Measurements from ENCODE around the gene ANKDD1B. TPM values are rescaled to one million over a fixed set of nuclear protein-coding genes. Genes with fewer than 3 reads are reported as not detected.

ANKDD1B gene
- total and polyA plus RNA-seq, 9 of the 15 experiments (the other 6 are each of a cell fraction or from before 2014, with no cell fraction given) = 0.04 to 0.29 (median 0.18) TPM; not detected in 1

DNA sequence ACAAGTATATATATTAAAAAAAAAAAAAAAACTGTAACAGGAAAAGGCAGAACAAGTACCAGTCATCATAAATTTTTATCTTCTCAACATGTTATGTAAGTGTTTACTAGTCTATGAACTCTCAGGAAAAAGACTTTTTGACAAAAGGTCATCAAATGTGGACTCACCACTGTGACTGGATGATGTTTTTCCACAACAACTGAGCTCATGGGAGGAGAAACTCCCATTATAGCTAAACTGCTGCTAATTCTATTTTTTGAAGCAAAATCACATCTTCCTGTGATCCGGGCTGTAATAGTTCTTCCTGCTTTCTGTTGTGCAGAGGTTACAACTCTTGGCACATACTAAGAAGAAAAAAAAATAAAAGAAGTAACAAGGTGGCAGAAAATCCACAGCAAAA, 66.4 kb downstream of the ANKDD1B start:
- Histone ChIP-seq H3K4me2 (ENCODE audit: insufficient read depth, low read length) (no peak overlapping the region), H4K20me1 (replicated peaks; ENCODE audit: control insufficient read depth, insufficient read depth, low read length) (no peaks in the 10 kb centered on the region), H3K36me3 (ENCODE audit: control insufficient read depth, insufficient read depth, low read length) (peaks cover 38% of the 10 kb centered on the region; the same call in 2 of the 3 replicates), H3K4me1 (replicated peaks in 1 of 2; ENCODE audit: control insufficient read depth in 2 of 2, insufficient read depth in 2 of 2, low read length in 2 of 2) (no peaks in the 10 kb centered on the region), H3K9me3 (replicated peaks; ENCODE audit: control insufficient read depth, insufficient read depth, low read depth, low read length) (no peaks in the 10 kb centered on the region), H3K27me3 (ENCODE audit: control insufficient read depth in 2 of 2, insufficient read depth in 2 of 2, low read length in 2 of 2) (no peaks in the 10 kb centered on the region), H3K9ac (ENCODE audit: insufficient read depth in 1 of 2, low read depth in 2 of 2, low read length in 2 of 2) (no peak overlapping the region), H3K9me1 (ENCODE audit: control insufficient read depth, insufficient read depth, low read length) (no peaks in the 10 kb centered on the region), H3K4me3 (no peak overlapping the region), H3K27ac (ENCODE audit: extremely low read depth, low read depth, low read length) (no peak overlapping the region), H3K79me2 (ENCODE audit: control insufficient read depth, insufficient read depth, low read length) (no peaks in the 10 kb centered on the region), H2AFZ (ENCODE audit: low read depth, low read length) (no peak overlapping the region)
- no peak for DNase-seq (ENCODE audit: extremely low read depth in 1 of 4, low spot score in 3 of 4)
- no TSS peak for BruUV-seq (replicated peaks)
- no peak for ATAC-seq
- in situ Hi-C loops (cut with MboI) = no loop called here
- FAIRE-seq = peak; percentile 61
- POLR2A ChIA-PET = no interaction called here
- no peak for TF ChIP-seq NBN (IDR thresholded peaks at IDR 0.05; ENCODE audit: low read depth)
- TF ChIP-seq, protein P1, sequence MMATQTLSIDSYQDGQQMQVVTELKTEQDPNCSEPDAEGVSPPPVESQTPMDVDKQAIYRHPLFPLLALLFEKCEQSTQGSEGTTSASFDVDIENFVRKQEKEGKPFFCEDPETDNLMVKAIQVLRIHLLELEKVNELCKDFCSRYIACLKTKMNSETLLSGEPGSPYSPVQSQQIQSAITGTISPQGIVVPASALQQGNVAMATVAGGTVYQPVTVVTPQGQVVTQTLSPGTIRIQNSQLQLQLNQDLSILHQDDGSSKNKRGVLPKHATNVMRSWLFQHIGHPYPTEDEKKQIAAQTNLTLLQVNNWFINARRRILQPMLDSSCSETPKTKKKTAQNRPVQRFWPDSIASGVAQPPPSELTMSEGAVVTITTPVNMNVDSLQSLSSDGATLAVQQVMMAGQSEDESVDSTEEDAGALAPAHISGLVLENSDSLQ (IDR thresholded peaks at IDR 0.05) = no peak
- no peak for TF ChIP-seq SUPT5H (IDR thresholded peaks at IDR 0.05)
- intact Hi-C loops (cut with micrococcal nuclease) = no loop called here
- 100% methylated on average over 1 of the region's 1 CpG for WGBS (ENCODE audit: insufficient coverage, low coverage, missing lambda C conversion rate)
- CTCF ChIA-PET (ENCODE audit: low intra/inter-chr PET ratio) = no interaction called here

DNA sequence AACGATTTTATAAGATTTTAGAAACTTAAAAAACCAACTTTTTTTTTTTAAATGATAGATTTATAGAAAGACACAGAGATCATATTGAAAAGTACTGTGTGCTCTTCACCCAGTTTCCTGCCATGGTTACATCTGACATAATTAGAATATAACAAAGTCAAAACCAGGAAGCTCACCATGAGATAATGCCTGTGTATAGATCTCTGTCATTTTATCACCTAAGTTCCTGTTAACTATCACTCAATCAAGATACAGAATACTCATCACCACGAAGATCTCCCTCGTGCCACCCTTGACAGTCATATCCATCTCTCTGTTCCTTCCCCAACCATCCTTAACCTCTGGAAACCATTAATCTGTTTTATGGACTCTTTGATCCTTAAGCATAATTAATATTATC, 66.9 kb downstream of the ANKDD1B start:
- H3K4me3 ChIP-seq = no peak overlapping the region
- no peaks in the 10 kb centered on the region for H3K4me1 ChIP-seq (replicated peaks in 1 of 2; ENCODE audit: control insufficient read depth in 2 of 2, insufficient read depth in 2 of 2, low read length in 2 of 2)
- POLR2A ChIA-PET = no interaction called here
- H3K27me3 ChIP-seq (ENCODE audit: control insufficient read depth in 2 of 2, insufficient read depth in 2 of 2, low read length in 2 of 2) = no peaks in the 10 kb centered on the region
- TF ChIP-seq TSC22D4 (tag; IDR thresholded peaks at IDR 0.05) (no peak), PTBP1 (IDR thresholded peaks at IDR 0.05; ENCODE audit: low read depth, low read length) (no peak), SRSF1 (IDR thresholded peaks at IDR 0.05; ENCODE audit: low read depth, low read length) (no peak), RAD51 (IDR thresholded peaks at IDR 0.05; ENCODE audit: borderline replicate concordance, low read depth) (no peak), SNRNP70 (optimal IDR thresholded peaks at IDR 0.05; ENCODE audit: low read depth, low read length) (no peak), CBFA2T2 (conservative IDR thresholded peaks at IDR 0.05) (no peak), ETS2 (tag; IDR thresholded peaks at IDR 0.05; ENCODE audit: borderline replicate concordance, poor library complexity, severe bottlenecking) (peak; percentile 37), PPARD (CRISPR knock-in tag; IDR thresholded peaks at IDR 0.05) (no peak)
- in situ Hi-C loops (cut with MboI) (no loop called here), intact Hi-C loops (cut with micrococcal nuclease) (no loop called here)
- 54% methylated on average over 3 of the region's 3 CpGs for WGBS (ENCODE audit: insufficient coverage, low coverage, missing lambda C conversion rate)
- H4K20me1 ChIP-seq (replicated peaks; ENCODE audit: control insufficient read depth, insufficient read depth, low read length) = no peaks in the 10 kb centered on the region
- H2AFZ ChIP-seq (ENCODE audit: low read depth, low read length) = no peak overlapping the region
- BruUV-seq (replicated peaks) = no TSS peak
- DNase-seq (ENCODE audit: extremely low read depth in 1 of 4, low spot score in 3 of 4) (no peak), ATAC-seq (no peak), FAIRE-seq (no peak)
- CTCF ChIA-PET (ENCODE audit: low intra/inter-chr PET ratio) = no interaction called here
- no peaks in the 10 kb centered on the region for H3K79me2 ChIP-seq (ENCODE audit: control insufficient read depth, insufficient read depth, low read length)
- H3K9me3 ChIP-seq (replicated peaks; ENCODE audit: control insufficient read depth, insufficient read depth, low read depth, low read length) = no peaks in the 10 kb centered on the region
- no peak overlapping the region for H3K4me2 ChIP-seq (ENCODE audit: insufficient read depth, low read length)
- no peak overlapping the region for H3K9ac ChIP-seq (ENCODE audit: insufficient read depth in 1 of 2, low read depth in 2 of 2, low read length in 2 of 2)
- no peaks in the 10 kb centered on the region for H3K9me1 ChIP-seq (ENCODE audit: control insufficient read depth, insufficient read depth, low read length)
- no peak overlapping the region for H3K27ac ChIP-seq (ENCODE audit: extremely low read depth, low read depth, low read length)
- peaks cover 37% of the 10 kb centered on the region; the same call in 2 of the 3 replicates for H3K36me3 ChIP-seq (ENCODE audit: control insufficient read depth, insufficient read depth, low read length)

All from K562 (cell line).